Progenitor cell of endocrine pancreas (in vitro differentiated cells): ENCODE results near the gene MYO15A. TPM values are rescaled to one million over a fixed set of nuclear protein-coding genes. Genes with fewer than 3 reads are reported as not detected.
A peak's percentile ranks its signal among the peaks of the same experiment; 100 is the strongest.

Source experiments
- DNase-seq: peaks from one replicate; pipeline ENCODE4 v3.0.0; 2021; ENCODE audit warnings: low spot score; ENCODE audit not compliant: unreplicated experiment
- H3K27ac Mint-ChIP-seq: 2 replicates; pipeline ENCODE4 v1.8.0; 2021; ENCODE audit warnings: mild to moderate bottlenecking, moderate library complexity, mixed read lengths
- H3K27me3 Mint-ChIP-seq: 2 replicates; pipeline ENCODE4 v1.8.0; 2021; ENCODE audit warnings: mixed read lengths
- H3K36me3 Mint-ChIP-seq: 2 replicates; pipeline ENCODE4 v1.8.0; 2022; ENCODE audit warnings: mixed read lengths; ENCODE audit not compliant: insufficient read depth
- H3K4me1 Mint-ChIP-seq: 2 replicates; pipeline ENCODE4 v1.8.0; 2021; ENCODE audit warnings: low read depth, mixed read lengths
- H3K4me3 Mint-ChIP-seq: 2 replicates; pipeline ENCODE4 v1.8.0; 2021; ENCODE audit warnings: low read depth, mild to moderate bottlenecking, moderate library complexity, mixed read lengths
- H3K9me3 Mint-ChIP-seq: 2 replicates; pipeline ENCODE4 v1.8.0; 2021; ENCODE audit warnings: low read depth, mixed read lengths
- total RNA-seq: library from RNA; stranded (reverse); gene quantifications from 2 replicates; pipeline ENCODE4 v1.2.1, GENCODE V29; 2021
- TF ChIP-seq, protein P1 (sequence below): fragments of 200-600 bp; sonication (generic); IDR thresholded peaks from one replicate; pipeline ENCODE4 v1.5.0; 2021; ENCODE audit warnings: antibody characterized with exemption, mild to moderate bottlenecking; ENCODE audit not compliant: unreplicated experiment

MYO15A gene
- total RNA-seq, 1 donor from 2014 or later, result 3.3 TPM

GRCh38 chr17:18173740-18174139, 65.2 kb downstream of the MYO15A start:
- TF ChIP-seq, protein P1, sequence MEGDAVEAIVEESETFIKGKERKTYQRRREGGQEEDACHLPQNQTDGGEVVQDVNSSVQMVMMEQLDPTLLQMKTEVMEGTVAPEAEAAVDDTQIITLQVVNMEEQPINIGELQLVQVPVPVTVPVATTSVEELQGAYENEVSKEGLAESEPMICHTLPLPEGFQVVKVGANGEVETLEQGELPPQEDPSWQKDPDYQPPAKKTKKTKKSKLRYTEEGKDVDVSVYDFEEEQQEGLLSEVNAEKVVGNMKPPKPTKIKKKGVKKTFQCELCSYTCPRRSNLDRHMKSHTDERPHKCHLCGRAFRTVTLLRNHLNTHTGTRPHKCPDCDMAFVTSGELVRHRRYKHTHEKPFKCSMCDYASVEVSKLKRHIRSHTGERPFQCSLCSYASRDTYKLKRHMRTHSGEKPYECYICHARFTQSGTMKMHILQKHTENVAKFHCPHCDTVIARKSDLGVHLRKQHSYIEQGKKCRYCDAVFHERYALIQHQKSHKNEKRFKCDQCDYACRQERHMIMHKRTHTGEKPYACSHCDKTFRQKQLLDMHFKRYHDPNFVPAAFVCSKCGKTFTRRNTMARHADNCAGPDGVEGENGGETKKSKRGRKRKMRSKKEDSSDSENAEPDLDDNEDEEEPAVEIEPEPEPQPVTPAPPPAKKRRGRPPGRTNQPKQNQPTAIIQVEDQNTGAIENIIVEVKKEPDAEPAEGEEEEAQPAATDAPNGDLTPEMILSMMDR, result no peak
- H3K27ac Mint-ChIP-seq, result no peak overlapping the region
- peaks cover 3% of the 10 kb centered on the region for H3K4me1 Mint-ChIP-seq
- no peak for DNase-seq
- no peak overlapping the region for H3K4me3 Mint-ChIP-seq
- H3K27me3 Mint-ChIP-seq, result peaks cover 2% of the 10 kb centered on the region
- no peaks in the 10 kb centered on the region for H3K36me3 Mint-ChIP-seq
- H3K9me3 Mint-ChIP-seq, result no peaks in the 10 kb centered on the region

GRCh38 chr17:18176176-18176575, 67.6 kb downstream of the MYO15A start:
- TF ChIP-seq, protein P1, result no peak
- Mint-ChIP-seq H3K4me3 (no peak overlapping the region), H3K9me3 (no peaks in the 10 kb centered on the region), H3K27ac (no peak overlapping the region), H3K27me3 (peaks cover 2% of the 10 kb centered on the region), H3K36me3 (no peaks in the 10 kb centered on the region), H3K4me1 (peaks cover 15% of the 10 kb centered on the region)
- DNase-seq, result no peak

DNA sequence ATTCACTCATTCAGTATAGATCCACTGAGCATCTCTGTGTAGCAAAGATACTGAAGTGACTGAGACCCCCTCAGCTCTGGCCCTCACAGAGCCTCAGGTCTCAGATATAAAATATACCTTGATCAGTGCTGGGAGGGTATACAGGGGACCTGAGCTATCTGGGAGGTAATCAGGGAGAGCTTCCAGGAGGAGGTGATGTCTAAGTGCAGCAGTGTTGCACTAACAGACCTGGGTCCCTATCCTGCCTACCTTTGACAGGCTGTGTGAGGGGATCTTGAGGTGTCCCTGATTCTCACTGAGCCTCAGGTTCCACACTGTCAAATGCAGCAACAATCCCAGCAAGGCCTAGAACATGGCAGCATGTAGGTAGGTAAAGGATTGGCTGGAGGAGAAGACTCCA, 68.6 kb downstream of the MYO15A start:
- Mint-ChIP-seq H3K4me3 (no peak overlapping the region), H3K9me3 (no peaks in the 10 kb centered on the region), H3K27ac (no peak overlapping the region), H3K36me3 (no peaks in the 10 kb centered on the region), H3K27me3 (peaks cover under 1% of the 10 kb centered on the region), H3K4me1 (peaks cover 15% of the 10 kb centered on the region)
- no peak for DNase-seq
- TF ChIP-seq, protein P1, result no peak

DNA sequence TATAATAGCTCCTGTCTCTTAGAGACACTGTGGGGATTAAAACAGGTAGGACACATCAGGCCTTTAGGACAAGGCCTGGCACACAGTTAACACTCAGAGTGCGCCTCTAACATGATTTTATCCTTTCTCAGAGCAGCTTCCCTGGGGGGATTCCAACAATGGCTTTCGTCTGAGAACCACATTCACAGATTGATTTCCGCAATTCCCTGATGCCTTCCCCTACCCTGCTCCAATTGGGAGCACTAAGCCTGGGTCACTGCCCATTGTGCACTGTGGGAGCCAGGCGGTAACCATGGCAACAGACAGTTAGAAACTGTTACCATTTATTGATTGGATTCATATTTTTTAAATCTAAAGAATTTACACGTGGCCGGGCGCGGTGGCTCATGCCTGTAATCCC, 69.2 kb downstream of the MYO15A start:
- Mint-ChIP-seq H3K9me3 (no peaks in the 10 kb centered on the region), H3K4me1 (peaks cover 16% of the 10 kb centered on the region), H3K4me3 (no peak overlapping the region), H3K27me3 (no peaks in the 10 kb centered on the region), H3K36me3 (no peaks in the 10 kb centered on the region), H3K27ac (no peak overlapping the region)
- no peak for DNase-seq
- TF ChIP-seq, protein P1, result no peak

- Mint-ChIP-seq H3K4me3 (peak overlapping the region; percentile 31), H3K27ac (peak overlapping the region; percentile 83), H3K4me1 (peaks cover 16% of the 10 kb centered on the region), H3K27me3 (no peaks in the 10 kb centered on the region), H3K9me3 (no peaks in the 10 kb centered on the region), H3K36me3 (no peaks in the 10 kb centered on the region)
- DNase-seq, result no peak
- TF ChIP-seq, protein P1, result no peak
Measured at GRCh38 chr17:18179196-18179595, 70.6 kb downstream of the MYO15A start.
